DOHH2 (cell line): ENCODE data around the gene ARPC1B.
"Not testable (repeated sequence)": the region's sequence is repeated elsewhere in the genome, so short reads cannot be mapped to it uniquely, and the experiment has no call there.

ENCODE experiments used
- H3F3A ChIP-seq: fragments of 200-600 bp; sonication (generic), shearing (Covaris generic); 2 replicates; pipeline ENCODE4 v1.6.0; 2016; ENCODE audit warnings: antibody characterized with exemption, mild to moderate bottlenecking; ENCODE audit not compliant: control insufficient read depth, insufficient read depth
- H3K27ac ChIP-seq: fragments of 200-600 bp; sonication (generic); 2 replicates; pipeline ENCODE4 v1.5.1; 2014; ENCODE audit warnings: low read depth, mild to moderate bottlenecking, low read length, moderate library complexity
- H3K27me3 ChIP-seq: fragments of 200-600 bp; sonication (generic); 2 replicates; pipeline ENCODE4 v1.6.1; 2014; ENCODE audit warnings: mild to moderate bottlenecking, low read length, mixed read lengths; ENCODE audit not compliant: control insufficient read depth
- H3K36me3 ChIP-seq: fragments of 200-600 bp; sonication (generic); 2 replicates; pipeline ENCODE4 v1.6.1; 2014; ENCODE audit warnings: mild to moderate bottlenecking, low read length, moderate library complexity, mixed read lengths; ENCODE audit not compliant: control insufficient read depth
- H3K4me1 ChIP-seq: fragments of 200-600 bp; sonication (generic); 2 replicates; pipeline ENCODE4 v1.6.1; 2014; ENCODE audit warnings: mild to moderate bottlenecking, low read length, mixed read lengths; ENCODE audit not compliant: control insufficient read depth
- H3K4me2 ChIP-seq: fragments of 200-600 bp; sonication (generic); 2 replicates; pipeline ENCODE4 v1.6.0; 2014; ENCODE audit warnings: mild to moderate bottlenecking, low read length, moderate library complexity
- H3K4me3 ChIP-seq: fragments of 200-600 bp; sonication (generic); 2 replicates; pipeline ENCODE4 v1.5.1; 2014; ENCODE audit warnings: mild to moderate bottlenecking, low read length, mixed read lengths
- H3K79me2 ChIP-seq: fragments of 200-600 bp; sonication (generic); 2 replicates; pipeline ENCODE4 v1.6.1; 2014; ENCODE audit warnings: mild to moderate bottlenecking, low read length, mixed read lengths; ENCODE audit not compliant: control insufficient read depth
- H3K9me2 ChIP-seq: fragments of 200-600 bp; sonication (generic); replicated peaks from 2 replicates; pipeline ENCODE4 v1.6.1; 2014; ENCODE audit warnings: mild to moderate bottlenecking, low read length, mixed read lengths; ENCODE audit not compliant: control insufficient read depth
- H3K9me3 ChIP-seq: fragments of 200-600 bp; sonication (generic); 2 replicates; pipeline ENCODE4 v1.6.1; 2014; ENCODE audit warnings: antibody characterized with exemption, low read length, mixed read lengths; ENCODE audit not compliant: control insufficient read depth, insufficient read depth
- H4K20me1 ChIP-seq: fragments of 200-600 bp; sonication (generic); 2 replicates; pipeline ENCODE4 v1.6.0; 2014; ENCODE audit warnings: low read depth, mild to moderate bottlenecking, antibody characterized with exemption, low read length, moderate library complexity; ENCODE audit not compliant: control insufficient read depth, insufficient read depth
- EZH2phosphoT487 ChIP-seq: fragments of 200-600 bp; sonication (generic); IDR thresholded peaks from 2 replicates; pipeline ENCODE4 v1.6.1; 2017; ENCODE audit warnings: borderline replicate concordance, mild to moderate bottlenecking, antibody characterized with exemption, low read length, moderate library complexity, mixed read lengths
- TF ChIP-seq, protein P1 (sequence below): fragments of 200-600 bp; sonication (generic); IDR thresholded peaks from one replicate; pipeline ENCODE4 v1.5.1; 2014; ENCODE audit warnings: antibody characterized with exemption, mild to moderate bottlenecking, low read depth, low read length; ENCODE audit not compliant: poor library complexity, severe bottlenecking

ARPC1B gene

GRCh38 chr7:99428972-99429566, 54.5 kb downstream of the ARPC1B start:
- no peaks in the 10 kb centered on the region for H3F3A ChIP-seq
- no peak overlapping the region for H3K27ac ChIP-seq
- H3K4me2 ChIP-seq = no peak overlapping the region
- TF ChIP-seq, protein P1, sequence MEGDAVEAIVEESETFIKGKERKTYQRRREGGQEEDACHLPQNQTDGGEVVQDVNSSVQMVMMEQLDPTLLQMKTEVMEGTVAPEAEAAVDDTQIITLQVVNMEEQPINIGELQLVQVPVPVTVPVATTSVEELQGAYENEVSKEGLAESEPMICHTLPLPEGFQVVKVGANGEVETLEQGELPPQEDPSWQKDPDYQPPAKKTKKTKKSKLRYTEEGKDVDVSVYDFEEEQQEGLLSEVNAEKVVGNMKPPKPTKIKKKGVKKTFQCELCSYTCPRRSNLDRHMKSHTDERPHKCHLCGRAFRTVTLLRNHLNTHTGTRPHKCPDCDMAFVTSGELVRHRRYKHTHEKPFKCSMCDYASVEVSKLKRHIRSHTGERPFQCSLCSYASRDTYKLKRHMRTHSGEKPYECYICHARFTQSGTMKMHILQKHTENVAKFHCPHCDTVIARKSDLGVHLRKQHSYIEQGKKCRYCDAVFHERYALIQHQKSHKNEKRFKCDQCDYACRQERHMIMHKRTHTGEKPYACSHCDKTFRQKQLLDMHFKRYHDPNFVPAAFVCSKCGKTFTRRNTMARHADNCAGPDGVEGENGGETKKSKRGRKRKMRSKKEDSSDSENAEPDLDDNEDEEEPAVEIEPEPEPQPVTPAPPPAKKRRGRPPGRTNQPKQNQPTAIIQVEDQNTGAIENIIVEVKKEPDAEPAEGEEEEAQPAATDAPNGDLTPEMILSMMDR = no peak
- TF ChIP-seq EZH2phosphoT487 = no peak
- no peaks in the 10 kb centered on the region for H3K4me1 ChIP-seq
- peaks cover 63% of the 10 kb centered on the region for H3K36me3 ChIP-seq
- H3K79me2 ChIP-seq = no peaks in the 10 kb centered on the region
- H3K9me2 ChIP-seq = no peaks in the 10 kb centered on the region
- H3K9me3 ChIP-seq = no peaks in the 10 kb centered on the region
- no peaks in the 10 kb centered on the region for H3K27me3 ChIP-seq
- 0 out of 2 replicates have a peak, but pooled peaks cover 3% of the 10 kb centered on the region for H4K20me1 ChIP-seq
- H3K4me3 ChIP-seq = no peak overlapping the region

DNA sequence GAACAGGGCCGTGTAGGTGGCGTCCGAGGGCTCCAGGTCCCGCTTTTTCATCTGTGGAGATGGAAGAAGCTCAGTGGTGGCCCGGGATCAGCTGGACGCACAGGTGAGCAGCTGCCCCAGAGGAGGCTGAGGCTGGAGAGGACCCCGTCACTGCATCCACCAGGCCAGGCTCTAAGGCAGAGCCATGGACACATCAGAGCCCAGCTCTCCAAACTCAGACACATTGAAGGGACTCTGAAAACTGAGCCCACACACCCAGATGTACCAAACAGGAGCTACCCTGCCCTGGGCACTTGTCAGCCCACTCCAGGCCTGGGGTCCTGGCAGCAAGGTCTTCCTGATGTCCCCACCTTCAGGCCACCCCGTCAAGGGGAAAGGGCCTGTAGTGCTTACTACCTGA, 55.2 kb downstream of the ARPC1B start:
- Histone ChIP-seq H3K4me3 (no peak overlapping the region), H3K27me3 (no peaks in the 10 kb centered on the region), H3K4me1 (no peaks in the 10 kb centered on the region), H4K20me1 (0 out of 2 replicates have a peak, but pooled peaks cover 3% of the 10 kb centered on the region), H3K36me3 (peaks cover 63% of the 10 kb centered on the region), H3K27ac (no peak overlapping the region), H3F3A (no peaks in the 10 kb centered on the region), H3K9me2 (no peaks in the 10 kb centered on the region), H3K79me2 (0 out of 2 replicates have a peak, but pooled peaks cover 2% of the 10 kb centered on the region), H3K4me2 (no peak overlapping the region), H3K9me3 (no peaks in the 10 kb centered on the region)
- TF ChIP-seq EZH2phosphoT487 = no peak
- TF ChIP-seq, protein P1 = no peak

GRCh38 chr7:99431756-99432540, 57.4 kb downstream of the ARPC1B start:
- not testable (repeated sequence) for H3K27ac ChIP-seq, H3K9me3 ChIP-seq, H3F3A ChIP-seq, H3K4me3 ChIP-seq, H4K20me1 ChIP-seq, H3K27me3 ChIP-seq, H3K4me1 ChIP-seq, H3K9me2 ChIP-seq, H3K4me2 ChIP-seq
- peaks cover 16% of the 10 kb centered on the region for H3K79me2 ChIP-seq
- peaks cover 59% of the 10 kb centered on the region for H3K36me3 ChIP-seq

GRCh38 chr7:99433158-99433557, 58.6 kb downstream of the ARPC1B start:
- 0 out of 2 replicates have a peak, but pooled peaks cover 3% of the 10 kb centered on the region for H4K20me1 ChIP-seq
- no peak overlapping the region for H3K27ac ChIP-seq
- TF ChIP-seq, protein P1 = no peak
- TF ChIP-seq EZH2phosphoT487 = no peak
- no peaks in the 10 kb centered on the region for H3K27me3 ChIP-seq
- peaks cover 65% of the 10 kb centered on the region for H3K36me3 ChIP-seq
- H3K4me3 ChIP-seq = no peak overlapping the region
- H3F3A ChIP-seq = no peaks in the 10 kb centered on the region
- H3K9me3 ChIP-seq = no peaks in the 10 kb centered on the region
- H3K79me2 ChIP-seq = peaks cover 28% of the 10 kb centered on the region
- H3K4me2 ChIP-seq = no peak overlapping the region
- no peaks in the 10 kb centered on the region for H3K9me2 ChIP-seq
- peaks cover 9% of the 10 kb centered on the region for H3K4me1 ChIP-seq
